ENCODE data around the gene KANK2.

DNA sequence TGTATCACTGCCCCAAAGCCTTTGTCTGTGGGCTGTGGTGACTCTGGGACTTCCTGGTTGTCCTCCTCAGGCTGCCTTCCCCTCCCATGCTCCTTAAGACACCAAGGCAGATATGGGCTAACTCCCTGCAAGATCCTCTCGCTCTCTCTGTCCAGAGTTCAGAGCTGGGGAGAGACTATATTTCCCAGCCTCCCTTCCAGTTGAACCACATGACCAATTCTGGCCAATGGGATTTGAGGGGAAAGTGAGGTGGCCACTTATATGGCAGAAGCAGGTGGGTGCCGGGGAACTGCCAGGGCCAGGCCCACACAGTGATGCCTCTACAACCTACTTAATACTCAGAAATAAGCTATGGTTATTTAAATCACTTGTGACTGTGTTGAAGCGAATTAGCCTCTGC, 25.9 kb upstream of the KANK2 start:
- TF ChIP-seq PRDM15 (CRISPR knock-in tag; IDR thresholded peaks at IDR 0.05) (no peak), ZNF232 (CRISPR knock-in tag; IDR thresholded peaks at IDR 0.05) (no peak), NR2C2 (CRISPR knock-in tag; IDR thresholded peaks at IDR 0.05) (no peak), ZNF317 (CRISPR knock-in tag; IDR thresholded peaks at IDR 0.05; ENCODE audit: borderline replicate concordance, low read depth) (no peak), ZNF281 (CRISPR knock-in tag; IDR thresholded peaks at IDR 0.05) (no peak), MAX (CRISPR knock-in tag; IDR thresholded peaks at IDR 0.05) (no peak), RELA (CRISPR knock-in tag; IDR thresholded peaks at IDR 0.05; ENCODE audit: borderline replicate concordance) (no peak)
- TF ChIP-seq, protein P1, sequence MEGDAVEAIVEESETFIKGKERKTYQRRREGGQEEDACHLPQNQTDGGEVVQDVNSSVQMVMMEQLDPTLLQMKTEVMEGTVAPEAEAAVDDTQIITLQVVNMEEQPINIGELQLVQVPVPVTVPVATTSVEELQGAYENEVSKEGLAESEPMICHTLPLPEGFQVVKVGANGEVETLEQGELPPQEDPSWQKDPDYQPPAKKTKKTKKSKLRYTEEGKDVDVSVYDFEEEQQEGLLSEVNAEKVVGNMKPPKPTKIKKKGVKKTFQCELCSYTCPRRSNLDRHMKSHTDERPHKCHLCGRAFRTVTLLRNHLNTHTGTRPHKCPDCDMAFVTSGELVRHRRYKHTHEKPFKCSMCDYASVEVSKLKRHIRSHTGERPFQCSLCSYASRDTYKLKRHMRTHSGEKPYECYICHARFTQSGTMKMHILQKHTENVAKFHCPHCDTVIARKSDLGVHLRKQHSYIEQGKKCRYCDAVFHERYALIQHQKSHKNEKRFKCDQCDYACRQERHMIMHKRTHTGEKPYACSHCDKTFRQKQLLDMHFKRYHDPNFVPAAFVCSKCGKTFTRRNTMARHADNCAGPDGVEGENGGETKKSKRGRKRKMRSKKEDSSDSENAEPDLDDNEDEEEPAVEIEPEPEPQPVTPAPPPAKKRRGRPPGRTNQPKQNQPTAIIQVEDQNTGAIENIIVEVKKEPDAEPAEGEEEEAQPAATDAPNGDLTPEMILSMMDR (IDR thresholded peaks at IDR 0.05): no peak
- TF ChIP-seq, protein P2, sequence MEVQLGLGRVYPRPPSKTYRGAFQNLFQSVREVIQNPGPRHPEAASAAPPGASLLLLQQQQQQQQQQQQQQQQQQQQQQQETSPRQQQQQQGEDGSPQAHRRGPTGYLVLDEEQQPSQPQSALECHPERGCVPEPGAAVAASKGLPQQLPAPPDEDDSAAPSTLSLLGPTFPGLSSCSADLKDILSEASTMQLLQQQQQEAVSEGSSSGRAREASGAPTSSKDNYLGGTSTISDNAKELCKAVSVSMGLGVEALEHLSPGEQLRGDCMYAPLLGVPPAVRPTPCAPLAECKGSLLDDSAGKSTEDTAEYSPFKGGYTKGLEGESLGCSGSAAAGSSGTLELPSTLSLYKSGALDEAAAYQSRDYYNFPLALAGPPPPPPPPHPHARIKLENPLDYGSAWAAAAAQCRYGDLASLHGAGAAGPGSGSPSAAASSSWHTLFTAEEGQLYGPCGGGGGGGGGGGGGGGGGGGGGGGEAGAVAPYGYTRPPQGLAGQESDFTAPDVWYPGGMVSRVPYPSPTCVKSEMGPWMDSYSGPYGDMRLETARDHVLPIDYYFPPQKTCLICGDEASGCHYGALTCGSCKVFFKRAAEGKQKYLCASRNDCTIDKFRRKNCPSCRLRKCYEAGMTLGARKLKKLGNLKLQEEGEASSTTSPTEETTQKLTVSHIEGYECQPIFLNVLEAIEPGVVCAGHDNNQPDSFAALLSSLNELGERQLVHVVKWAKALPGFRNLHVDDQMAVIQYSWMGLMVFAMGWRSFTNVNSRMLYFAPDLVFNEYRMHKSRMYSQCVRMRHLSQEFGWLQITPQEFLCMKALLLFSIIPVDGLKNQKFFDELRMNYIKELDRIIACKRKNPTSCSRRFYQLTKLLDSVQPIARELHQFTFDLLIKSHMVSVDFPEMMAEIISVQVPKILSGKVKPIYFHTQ (CRISPR knock-in tag; IDR thresholded peaks at IDR 0.05): no peak
- TF ChIP-seq, protein P3, sequence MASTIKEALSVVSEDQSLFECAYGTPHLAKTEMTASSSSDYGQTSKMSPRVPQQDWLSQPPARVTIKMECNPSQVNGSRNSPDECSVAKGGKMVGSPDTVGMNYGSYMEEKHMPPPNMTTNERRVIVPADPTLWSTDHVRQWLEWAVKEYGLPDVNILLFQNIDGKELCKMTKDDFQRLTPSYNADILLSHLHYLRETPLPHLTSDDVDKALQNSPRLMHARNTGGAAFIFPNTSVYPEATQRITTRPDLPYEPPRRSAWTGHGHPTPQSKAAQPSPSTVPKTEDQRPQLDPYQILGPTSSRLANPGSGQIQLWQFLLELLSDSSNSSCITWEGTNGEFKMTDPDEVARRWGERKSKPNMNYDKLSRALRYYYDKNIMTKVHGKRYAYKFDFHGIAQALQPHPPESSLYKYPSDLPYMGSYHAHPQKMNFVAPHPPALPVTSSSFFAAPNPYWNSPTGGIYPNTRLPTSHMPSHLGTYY (CRISPR knock-in tag; IDR thresholded peaks at IDR 0.05): no peak
- TF ChIP-seq, protein P4, sequence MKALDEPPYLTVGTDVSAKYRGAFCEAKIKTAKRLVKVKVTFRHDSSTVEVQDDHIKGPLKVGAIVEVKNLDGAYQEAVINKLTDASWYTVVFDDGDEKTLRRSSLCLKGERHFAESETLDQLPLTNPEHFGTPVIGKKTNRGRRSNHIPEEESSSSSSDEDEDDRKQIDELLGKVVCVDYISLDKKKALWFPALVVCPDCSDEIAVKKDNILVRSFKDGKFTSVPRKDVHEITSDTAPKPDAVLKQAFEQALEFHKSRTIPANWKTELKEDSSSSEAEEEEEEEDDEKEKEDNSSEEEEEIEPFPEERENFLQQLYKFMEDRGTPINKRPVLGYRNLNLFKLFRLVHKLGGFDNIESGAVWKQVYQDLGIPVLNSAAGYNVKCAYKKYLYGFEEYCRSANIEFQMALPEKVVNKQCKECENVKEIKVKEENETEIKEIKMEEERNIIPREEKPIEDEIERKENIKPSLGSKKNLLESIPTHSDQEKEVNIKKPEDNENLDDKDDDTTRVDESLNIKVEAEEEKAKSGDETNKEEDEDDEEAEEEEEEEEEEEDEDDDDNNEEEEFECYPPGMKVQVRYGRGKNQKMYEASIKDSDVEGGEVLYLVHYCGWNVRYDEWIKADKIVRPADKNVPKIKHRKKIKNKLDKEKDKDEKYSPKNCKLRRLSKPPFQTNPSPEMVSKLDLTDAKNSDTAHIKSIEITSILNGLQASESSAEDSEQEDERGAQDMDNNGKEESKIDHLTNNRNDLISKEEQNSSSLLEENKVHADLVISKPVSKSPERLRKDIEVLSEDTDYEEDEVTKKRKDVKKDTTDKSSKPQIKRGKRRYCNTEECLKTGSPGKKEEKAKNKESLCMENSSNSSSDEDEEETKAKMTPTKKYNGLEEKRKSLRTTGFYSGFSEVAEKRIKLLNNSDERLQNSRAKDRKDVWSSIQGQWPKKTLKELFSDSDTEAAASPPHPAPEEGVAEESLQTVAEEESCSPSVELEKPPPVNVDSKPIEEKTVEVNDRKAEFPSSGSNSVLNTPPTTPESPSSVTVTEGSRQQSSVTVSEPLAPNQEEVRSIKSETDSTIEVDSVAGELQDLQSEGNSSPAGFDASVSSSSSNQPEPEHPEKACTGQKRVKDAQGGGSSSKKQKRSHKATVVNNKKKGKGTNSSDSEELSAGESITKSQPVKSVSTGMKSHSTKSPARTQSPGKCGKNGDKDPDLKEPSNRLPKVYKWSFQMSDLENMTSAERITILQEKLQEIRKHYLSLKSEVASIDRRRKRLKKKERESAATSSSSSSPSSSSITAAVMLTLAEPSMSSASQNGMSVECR (CRISPR knock-in tag; IDR thresholded peaks at IDR 0.05; ENCODE audit: borderline replicate concordance): no peak
- TF ChIP-seq, protein P5, sequence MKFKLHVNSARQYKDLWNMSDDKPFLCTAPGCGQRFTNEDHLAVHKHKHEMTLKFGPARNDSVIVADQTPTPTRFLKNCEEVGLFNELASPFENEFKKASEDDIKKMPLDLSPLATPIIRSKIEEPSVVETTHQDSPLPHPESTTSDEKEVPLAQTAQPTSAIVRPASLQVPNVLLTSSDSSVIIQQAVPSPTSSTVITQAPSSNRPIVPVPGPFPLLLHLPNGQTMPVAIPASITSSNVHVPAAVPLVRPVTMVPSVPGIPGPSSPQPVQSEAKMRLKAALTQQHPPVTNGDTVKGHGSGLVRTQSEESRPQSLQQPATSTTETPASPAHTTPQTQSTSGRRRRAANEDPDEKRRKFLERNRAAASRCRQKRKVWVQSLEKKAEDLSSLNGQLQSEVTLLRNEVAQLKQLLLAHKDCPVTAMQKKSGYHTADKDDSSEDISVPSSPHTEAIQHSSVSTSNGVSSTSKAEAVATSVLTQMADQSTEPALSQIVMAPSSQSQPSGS (CRISPR knock-in tag; IDR thresholded peaks at IDR 0.05; ENCODE audit: borderline replicate concordance, low read depth): no peak
- TF ChIP-seq, protein P6, sequence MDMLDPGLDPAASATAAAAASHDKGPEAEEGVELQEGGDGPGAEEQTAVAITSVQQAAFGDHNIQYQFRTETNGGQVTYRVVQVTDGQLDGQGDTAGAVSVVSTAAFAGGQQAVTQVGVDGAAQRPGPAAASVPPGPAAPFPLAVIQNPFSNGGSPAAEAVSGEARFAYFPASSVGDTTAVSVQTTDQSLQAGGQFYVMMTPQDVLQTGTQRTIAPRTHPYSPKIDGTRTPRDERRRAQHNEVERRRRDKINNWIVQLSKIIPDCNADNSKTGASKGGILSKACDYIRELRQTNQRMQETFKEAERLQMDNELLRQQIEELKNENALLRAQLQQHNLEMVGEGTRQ (CRISPR knock-in tag; IDR thresholded peaks at IDR 0.05): peak; percentile 76
